Parathyroid adenoma (tissue), 2 donors: Measurements from ENCODE around the gene GHDC.

Experiments used
- H2AFZ ChIP-seq: fragments of 300-600 bp; sonication (generic); one replicate; pipeline ENCODE4 v1.7.0; 2017; ENCODE audit warnings: antibody characterized with exemption, mild to moderate bottlenecking
- H3K27ac ChIP-seq: fragments of 300-600 bp; sonication (generic); one replicate; pipeline ENCODE4 v1.7.0; 2017
- H3K27me3 ChIP-seq: fragments of 300-600 bp; sonication (generic); one replicate; pipeline ENCODE4 v1.7.0; 2017; ENCODE audit warnings: low read length; ENCODE audit not compliant: control insufficient read depth, insufficient read depth
- H3K36me3 ChIP-seq: fragments of 300-600 bp; sonication (generic); one replicate; pipeline ENCODE4 v1.7.0; 2017; ENCODE audit warnings: low read length; ENCODE audit not compliant: control insufficient read depth, insufficient read depth
- H3K4me1 ChIP-seq: fragments of 300-600 bp; sonication (generic); one replicate; pipeline ENCODE4 v1.7.0; 2017; ENCODE audit warnings: control low read depth
- H3K4me2 ChIP-seq: fragments of 300-600 bp; sonication (generic); one replicate; pipeline ENCODE4 v1.7.0; 2017; ENCODE audit warnings: low read length
- H3K4me3 ChIP-seq: fragments of 300-600 bp; sonication (generic); one replicate; pipeline ENCODE4 v1.7.0; 2017; ENCODE audit warnings: low read depth, low read length
- H3K79me2 ChIP-seq: fragments of 300-600 bp; sonication (generic); one replicate; pipeline ENCODE4 v1.7.0; 2017; ENCODE audit warnings: control low read depth
- H3K9ac ChIP-seq: fragments of 300-600 bp; sonication (generic); one replicate; pipeline ENCODE4 v1.7.0; 2017; ENCODE audit warnings: mild to moderate bottlenecking
- H3K9me3 ChIP-seq: fragments of 300-600 bp; sonication (generic); one replicate; pipeline ENCODE4 v1.7.0; 2017; ENCODE audit warnings: low read length; ENCODE audit not compliant: control insufficient read depth
- TF ChIP-seq, protein P1 (sequence below): fragments of 300-600 bp; sonication (generic); IDR thresholded peaks from one replicate; pipeline ENCODE4 v1.7.0; 2017; ENCODE audit warnings: antibody characterized with exemption, mild to moderate bottlenecking
- donor health status: primary hyperparathyroidism.

GHDC gene

DNA sequence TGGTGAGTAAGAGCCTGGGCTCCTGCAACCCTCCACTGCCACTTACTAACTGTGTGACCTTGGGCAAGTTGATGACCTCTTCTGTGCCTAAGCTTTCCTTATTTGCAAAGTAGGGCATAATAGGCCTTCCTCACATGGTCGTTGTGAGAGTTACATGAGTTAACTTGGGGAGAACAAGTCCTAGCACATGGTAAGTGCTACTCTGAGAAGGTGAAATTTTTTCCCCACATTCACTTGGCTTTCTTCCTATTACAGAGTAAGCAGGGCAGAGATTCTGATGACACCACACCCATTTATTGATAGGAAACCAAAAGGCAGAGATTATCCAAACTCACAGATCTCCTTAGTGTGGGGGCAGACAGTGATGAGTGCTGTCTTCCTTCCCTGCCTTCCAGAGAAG, 15.0 kb downstream of the GHDC start:
- Histone ChIP-seq H3K27ac (no peak overlapping the region), H3K9me3 (no peaks in the 10 kb centered on the region), H3K4me1 (peaks cover 20% of the 10 kb centered on the region), H3K4me3 (no peak overlapping the region), H3K9ac (no peak overlapping the region), H3K36me3 (no peaks in the 10 kb centered on the region), H2AFZ (no peak overlapping the region), H3K4me2 (no peak overlapping the region), H3K27me3 (peaks cover 6% of the 10 kb centered on the region), H3K79me2 (no peaks in the 10 kb centered on the region)
- TF ChIP-seq, protein P1, sequence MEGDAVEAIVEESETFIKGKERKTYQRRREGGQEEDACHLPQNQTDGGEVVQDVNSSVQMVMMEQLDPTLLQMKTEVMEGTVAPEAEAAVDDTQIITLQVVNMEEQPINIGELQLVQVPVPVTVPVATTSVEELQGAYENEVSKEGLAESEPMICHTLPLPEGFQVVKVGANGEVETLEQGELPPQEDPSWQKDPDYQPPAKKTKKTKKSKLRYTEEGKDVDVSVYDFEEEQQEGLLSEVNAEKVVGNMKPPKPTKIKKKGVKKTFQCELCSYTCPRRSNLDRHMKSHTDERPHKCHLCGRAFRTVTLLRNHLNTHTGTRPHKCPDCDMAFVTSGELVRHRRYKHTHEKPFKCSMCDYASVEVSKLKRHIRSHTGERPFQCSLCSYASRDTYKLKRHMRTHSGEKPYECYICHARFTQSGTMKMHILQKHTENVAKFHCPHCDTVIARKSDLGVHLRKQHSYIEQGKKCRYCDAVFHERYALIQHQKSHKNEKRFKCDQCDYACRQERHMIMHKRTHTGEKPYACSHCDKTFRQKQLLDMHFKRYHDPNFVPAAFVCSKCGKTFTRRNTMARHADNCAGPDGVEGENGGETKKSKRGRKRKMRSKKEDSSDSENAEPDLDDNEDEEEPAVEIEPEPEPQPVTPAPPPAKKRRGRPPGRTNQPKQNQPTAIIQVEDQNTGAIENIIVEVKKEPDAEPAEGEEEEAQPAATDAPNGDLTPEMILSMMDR, result no peak

DNA sequence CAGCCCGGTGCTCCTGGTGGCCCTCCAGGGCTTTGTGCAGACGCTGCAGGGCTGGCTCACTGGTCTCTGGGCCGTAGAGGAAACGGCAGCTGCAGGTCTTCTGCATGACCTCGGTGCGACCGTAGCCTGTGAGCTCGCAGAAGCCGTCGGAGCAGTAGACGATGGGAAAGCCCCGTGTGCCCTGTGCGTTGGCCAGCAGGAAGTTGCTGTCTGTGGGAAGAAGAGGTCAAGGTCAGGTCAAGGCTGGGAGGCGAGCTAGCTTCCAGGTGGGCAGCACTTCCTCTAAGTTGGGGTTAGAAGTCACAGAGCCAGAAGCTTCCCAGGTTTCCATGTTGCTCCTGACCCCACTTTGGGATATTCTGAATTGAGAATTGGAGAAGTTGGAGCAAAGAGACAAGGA, 15.5 kb downstream of the GHDC start:
- H3K36me3 ChIP-seq, result no peaks in the 10 kb centered on the region
- peak overlapping the region; percentile 28 for H2AFZ ChIP-seq
- H3K4me2 ChIP-seq, result no peak overlapping the region
- H3K79me2 ChIP-seq, result no peaks in the 10 kb centered on the region
- H3K27me3 ChIP-seq, result peaks cover 6% of the 10 kb centered on the region
- no peak overlapping the region for H3K27ac ChIP-seq
- H3K9ac ChIP-seq, result no peak overlapping the region
- TF ChIP-seq, protein P1, result no peak
- H3K4me1 ChIP-seq, result peaks cover 17% of the 10 kb centered on the region
- H3K4me3 ChIP-seq, result no peak overlapping the region
- H3K9me3 ChIP-seq, result no peaks in the 10 kb centered on the region

DNA sequence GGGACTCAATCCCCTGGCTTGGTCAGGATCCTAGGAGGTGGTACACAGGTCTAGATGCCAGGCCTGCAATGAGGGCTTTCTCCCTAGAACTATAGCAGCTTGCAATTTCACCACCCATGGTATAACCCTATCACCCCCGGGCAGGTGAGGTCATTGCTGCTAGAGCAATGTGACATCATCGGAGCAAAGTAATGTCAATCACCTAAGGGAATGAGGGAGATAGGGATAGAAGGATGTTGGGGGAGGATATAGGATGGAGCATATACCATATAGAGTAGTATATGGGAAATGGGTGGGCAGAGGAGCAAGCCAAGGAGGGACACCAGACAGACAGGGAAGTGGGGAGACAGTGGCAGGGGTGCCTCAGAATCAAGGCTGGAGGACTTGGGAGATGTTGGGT, 16.6 kb downstream of the GHDC start:
- TF ChIP-seq, protein P1, result no peak
- H2AFZ ChIP-seq, result no peak overlapping the region
- no peaks in the 10 kb centered on the region for H3K36me3 ChIP-seq
- H3K4me3 ChIP-seq, result no peak overlapping the region
- H3K4me1 ChIP-seq, result peaks cover 9% of the 10 kb centered on the region
- no peak overlapping the region for H3K9ac ChIP-seq
- no peak overlapping the region for H3K4me2 ChIP-seq
- no peaks in the 10 kb centered on the region for H3K79me2 ChIP-seq
- H3K27me3 ChIP-seq, result peaks cover 6% of the 10 kb centered on the region
- H3K9me3 ChIP-seq, result no peaks in the 10 kb centered on the region
- no peak overlapping the region for H3K27ac ChIP-seq

DNA sequence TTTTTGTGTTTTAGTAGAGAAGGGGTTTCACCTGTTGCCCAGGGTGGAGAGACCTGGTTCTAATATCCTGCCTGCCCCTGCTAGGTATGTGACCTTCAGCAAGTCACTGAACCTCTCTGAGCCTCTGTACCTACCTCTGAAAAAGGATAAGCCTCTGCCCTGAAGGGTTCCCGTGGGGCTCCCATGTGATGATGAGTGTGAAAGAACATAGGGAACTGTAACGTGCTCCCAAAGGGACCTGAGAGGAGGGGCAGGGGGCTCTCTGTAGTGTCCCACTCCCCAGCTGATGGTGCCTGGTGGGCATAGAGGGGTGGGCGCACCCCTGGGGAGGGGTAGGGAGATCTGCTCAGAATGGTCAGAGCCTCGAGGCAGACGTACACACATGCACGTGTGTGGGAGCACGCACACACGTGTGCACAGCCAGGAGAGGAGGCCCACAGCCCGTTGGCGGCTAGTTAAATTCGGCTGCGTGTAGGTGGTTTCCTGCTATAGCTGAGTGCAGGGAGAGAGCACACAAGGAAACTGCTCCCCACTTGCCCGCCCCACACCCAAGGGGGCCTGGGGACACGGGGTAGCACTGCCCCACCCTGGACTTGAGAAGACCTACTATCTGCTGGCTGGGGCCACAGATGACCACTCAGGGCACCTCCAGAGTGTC, 20.0 kb downstream of the GHDC start:
- H3K4me1 ChIP-seq, result no peaks in the 10 kb centered on the region
- no peak overlapping the region for H2AFZ ChIP-seq
- no peak overlapping the region for H3K4me2 ChIP-seq
- no peaks in the 10 kb centered on the region for H3K27me3 ChIP-seq
- H3K36me3 ChIP-seq, result no peaks in the 10 kb centered on the region
- no peak overlapping the region for H3K9ac ChIP-seq
- no peaks in the 10 kb centered on the region for H3K79me2 ChIP-seq
- H3K9me3 ChIP-seq, result no peaks in the 10 kb centered on the region
- no peak overlapping the region for H3K27ac ChIP-seq
- TF ChIP-seq, protein P1, result no peak
- no peak overlapping the region for H3K4me3 ChIP-seq

DNA sequence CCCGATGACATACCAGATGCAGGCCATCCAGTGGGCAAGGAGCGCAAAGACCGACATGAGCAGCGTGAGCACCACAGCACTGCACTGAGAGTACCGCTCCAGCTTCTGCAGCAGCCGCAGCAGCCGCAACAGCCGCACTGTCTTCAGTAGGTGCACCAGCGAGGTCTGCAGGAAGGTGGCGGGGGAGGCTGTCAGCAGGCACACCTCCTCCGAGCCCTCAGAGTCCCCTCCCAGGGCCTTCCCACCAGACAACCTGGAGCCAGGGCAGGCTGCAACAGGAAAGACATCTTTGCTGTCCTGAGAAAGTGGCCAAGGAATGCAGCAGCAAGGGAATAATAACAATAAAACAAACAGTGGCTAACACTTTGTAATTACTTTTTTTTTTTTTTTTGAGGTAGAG, 22.5 kb downstream of the GHDC start:
- no peak overlapping the region for H3K4me2 ChIP-seq
- no peak overlapping the region for H2AFZ ChIP-seq
- no peaks in the 10 kb centered on the region for H3K4me1 ChIP-seq
- H3K79me2 ChIP-seq, result no peaks in the 10 kb centered on the region
- H3K27ac ChIP-seq, result no peak overlapping the region
- H3K4me3 ChIP-seq, result no peak overlapping the region
- H3K9ac ChIP-seq, result no peak overlapping the region
- no peaks in the 10 kb centered on the region for H3K27me3 ChIP-seq
- no peaks in the 10 kb centered on the region for H3K36me3 ChIP-seq
- H3K9me3 ChIP-seq, result no peaks in the 10 kb centered on the region
- TF ChIP-seq, protein P1, result no peak
